H9 (cell line): ENCODE data around the gene DLG2. TPM values are rescaled to one million over a fixed set of nuclear protein-coding genes. Genes with fewer than 3 reads are reported as not detected.

Experiments used
- DNase-seq: peaks from one replicate; pipeline ENCODE4 v3.0.0-alpha.2; 2017
- H2AFZ ChIP-seq: one replicate; pipeline ENCODE4 v1.6.1; 2013; ENCODE audit warnings: mild to moderate bottlenecking, low read length, control low read depth, moderate library complexity
- H2AK5ac ChIP-seq: 2 replicates; pipeline ENCODE4 v1.6.1; 2013; ENCODE audit warnings: low read length, control low read depth, mixed read lengths; ENCODE audit not compliant: insufficient read length
- H2BK120ac ChIP-seq: one replicate; pipeline ENCODE4 v1.6.1; 2013; ENCODE audit warnings: low read depth, mild to moderate bottlenecking, low read length, control low read depth, inconsistent platforms; ENCODE audit not compliant: poor library complexity, severe bottlenecking
- H2BK12ac ChIP-seq: 2 replicates; pipeline ENCODE4 v1.6.1; 2013; ENCODE audit warnings: low read length, control low read depth, mixed read lengths, low read depth; ENCODE audit not compliant: insufficient read length
- H2BK15ac ChIP-seq: 2 replicates; pipeline ENCODE4 v1.6.1; 2013; ENCODE audit warnings: low read depth, low read length, control low read depth
- H2BK20ac ChIP-seq: one replicate; pipeline ENCODE4 v1.6.1; 2013; ENCODE audit warnings: low read depth, mild to moderate bottlenecking, low read length, control low read depth, inconsistent platforms; ENCODE audit not compliant: poor library complexity, severe bottlenecking
- H2BK5ac ChIP-seq: 2 replicates; pipeline ENCODE4 v1.6.1; 2013; ENCODE audit warnings: low read length, control low read depth, mixed read lengths; ENCODE audit not compliant: insufficient read length
- H3K14ac ChIP-seq: 2 replicates; pipeline ENCODE4 v1.6.1; 2013; ENCODE audit warnings: low read length, control low read depth; ENCODE audit not compliant: insufficient read depth
- H3K18ac ChIP-seq: 2 replicates; pipeline ENCODE4 v1.6.1; 2013; ENCODE audit warnings: low read depth, mild to moderate bottlenecking, mixed read lengths, low read length, control low read depth; ENCODE audit not compliant: insufficient read length
- H3K23ac ChIP-seq: 2 replicates; pipeline ENCODE4 v1.6.1; 2013; ENCODE audit warnings: low read length, control low read depth, mixed read lengths, low read depth; ENCODE audit not compliant: insufficient read length
- H3K23me2 ChIP-seq: 2 replicates; pipeline ENCODE4 v1.6.1; 2013; ENCODE audit warnings: low read depth, mild to moderate bottlenecking, mixed read lengths, low read length, control low read depth; ENCODE audit not compliant: insufficient read length, poor library complexity, severe bottlenecking
- H3K27ac ChIP-seq: 2 replicates; pipeline ENCODE4 v1.5.1; 2013; ENCODE audit warnings: low read length, control low read depth, mixed read lengths, low read depth; ENCODE audit not compliant: insufficient read length
- H3K27me3 ChIP-seq: 2 replicates; pipeline ENCODE4 v1.6.1; 2013; ENCODE audit warnings: low read length, control low read depth, inconsistent platforms; ENCODE audit not compliant: insufficient read depth
- H3K4ac ChIP-seq: 2 replicates; pipeline ENCODE4 v1.6.1; 2013; ENCODE audit warnings: low read depth, mild to moderate bottlenecking, control low read depth, inconsistent platforms, low read length, moderate library complexity
- H3K4me1 ChIP-seq: 2 replicates; pipeline ENCODE4 v1.6.1; 2013; ENCODE audit warnings: low read length, control low read depth, inconsistent platforms; ENCODE audit not compliant: insufficient read depth
- H3K4me2 ChIP-seq: 2 replicates; pipeline ENCODE4 v1.6.1; 2013; ENCODE audit warnings: low read length, control low read depth, mixed read lengths; ENCODE audit not compliant: insufficient read length, insufficient read depth
- H3K56ac ChIP-seq: 2 replicates; pipeline ENCODE4 v1.6.1; 2013; ENCODE audit warnings: low read depth, mild to moderate bottlenecking, mixed read lengths, low read length, control low read depth; ENCODE audit not compliant: insufficient read length
- H3K79me1 ChIP-seq: 2 replicates; pipeline ENCODE4 v1.6.1; 2013; ENCODE audit warnings: low read depth, mild to moderate bottlenecking, moderate library complexity, low read length, control low read depth, inconsistent platforms; ENCODE audit not compliant: insufficient read depth, poor library complexity, severe bottlenecking
- H3K79me2 ChIP-seq: 2 replicates; pipeline ENCODE4 v1.6.1; 2013; ENCODE audit warnings: low read length, control low read depth, inconsistent platforms; ENCODE audit not compliant: insufficient read depth
- H3K9ac ChIP-seq: 2 replicates; pipeline ENCODE4 v1.6.1; 2013; ENCODE audit warnings: low read length, control low read depth, mixed read lengths; ENCODE audit not compliant: insufficient read length; ENCODE audit errors: extremely low read depth
- H3K9me3 ChIP-seq: one replicate; pipeline ENCODE4 v1.6.1; 2013; ENCODE audit warnings: low read depth, low read length, inconsistent platforms; ENCODE audit not compliant: control insufficient read depth
- H3T11ph ChIP-seq: one replicate; pipeline ENCODE4 v1.6.1; 2013; ENCODE audit warnings: mild to moderate bottlenecking, low read length, control low read depth, inconsistent platforms
- H4K20me1 ChIP-seq: one replicate; pipeline ENCODE4 v1.6.1; 2013; ENCODE audit not compliant: control insufficient read depth, insufficient read length, insufficient read depth
- H4K5ac ChIP-seq: 2 replicates; pipeline ENCODE4 v1.6.1; 2013; ENCODE audit warnings: low read depth, mild to moderate bottlenecking, mixed read lengths, low read length, control low read depth; ENCODE audit not compliant: insufficient read length
- H4K8ac ChIP-seq: replicated peaks from 2 replicates; pipeline ENCODE4 v1.6.1; 2013; ENCODE audit warnings: low read length, control low read depth, mixed read lengths, low read depth; ENCODE audit not compliant: insufficient read length
- H4K91ac ChIP-seq: 2 replicates; pipeline ENCODE4 v1.6.1; 2013; ENCODE audit warnings: low read depth, mild to moderate bottlenecking, moderate library complexity, mixed read lengths, low read length, control low read depth; ENCODE audit not compliant: insufficient read length
- H3K27ac Mint-ChIP-seq, 3 experiments: 2 replicates in 2 of 3; 3 replicates in 1 of 3; pipeline ENCODE4 v1.8.0; 2020 to 2021; ENCODE audit warnings: mixed read lengths in 3 of 3, mild to moderate bottlenecking in 1 of 3, moderate library complexity in 1 of 3
- H3K27me3 Mint-ChIP-seq: 2 replicates; pipeline ENCODE4 v1.8.0; 2021; ENCODE audit warnings: low read depth, mild to moderate bottlenecking, moderate library complexity, mixed read lengths
- H3K36me3 Mint-ChIP-seq, 3 experiments: 2 replicates in 2 of 3; 3 replicates in 1 of 3; pipeline ENCODE4 v1.8.0; 2020 to 2021; ENCODE audit warnings: low read depth in 3 of 3, mixed read lengths in 3 of 3; ENCODE audit not compliant: insufficient read depth in 1 of 3
- H3K4me1 Mint-ChIP-seq, 2 experiments: 2 replicates each; pipeline ENCODE4 v1.8.0; 2020; ENCODE audit warnings: mixed read lengths in 2 of 2
- H3K4me3 Mint-ChIP-seq, 2 experiments: 2 replicates in 1 of 2; 3 replicates in 1 of 2; pipeline ENCODE4 v1.8.0; 2020 to 2021; ENCODE audit warnings: mild to moderate bottlenecking in 2 of 2, mixed read lengths in 2 of 2, moderate library complexity in 1 of 2
- H3K9me3 Mint-ChIP-seq, 2 experiments: 2 replicates in 1 of 2; 3 replicates in 1 of 2; pipeline ENCODE4 v1.8.0; 2020; ENCODE audit warnings: mild to moderate bottlenecking in 2 of 2, mixed read lengths in 2 of 2, moderate library complexity in 1 of 2
- CTCF ChIP-seq: fragments of 200-600 bp; sonication (generic); conservative IDR thresholded peaks from 3 replicates; pipeline ENCODE4 v1.8.0; 2021; ENCODE audit warnings: antibody characterized with exemption, mild to moderate bottlenecking
- WGBS: extraction: QIAGEN DNeasy Blood & Tissue Kit; methylation state at CpG from one replicate; pipeline ENCODE4 v1.1.7; 2013; ENCODE audit warnings: missing lambda C conversion rate, low lambda C conversion rate, mixed read lengths; ENCODE audit not compliant: insufficient read length; ENCODE audit errors: extremely low coverage; 5-methylcytosine and 5-hydroxymethylcytosine counted together
- total RNA-seq: library from RNA; stranded (reverse); gene quantifications from 2 replicates; pipeline ENCODE4 v1.2.1, GENCODE V29; 2021

The DLG2 gene
- total RNA-seq, 1 experiment from 2014 or later = 8.0 TPM

GRCh38 chr11:84899134-84899533 is 728.0 kb downstream of the DLG2 start:
- Histone ChIP-seq H3K14ac (no peak overlapping the region), H3K79me1 (no peaks in the 10 kb centered on the region), H3K56ac (no peak overlapping the region), H3K23me2 (no peaks in the 10 kb centered on the region), H3K4ac (no peak overlapping the region), H3K27me3 (no peaks in the 10 kb centered on the region), H3K23ac (no peak overlapping the region), H4K20me1 (no peaks in the 10 kb centered on the region), H2BK20ac (no peak overlapping the region), H2BK15ac (no peak overlapping the region), H3K18ac (no peak overlapping the region), H3K27ac (no peak overlapping the region), H2AFZ (no peak overlapping the region), H4K5ac (no peak overlapping the region), H3K9ac (no peak overlapping the region), H2AK5ac (no peak overlapping the region), H3K79me2 (no peaks in the 10 kb centered on the region), H3K9me3 (no peaks in the 10 kb centered on the region), H3K4me2 (no peak overlapping the region), H4K91ac (no peak overlapping the region), H2BK5ac (no peak overlapping the region), H4K8ac (no peak overlapping the region), H2BK12ac (no peak overlapping the region), H3K4me1 (no peaks in the 10 kb centered on the region), H3T11ph (no peak overlapping the region), H2BK120ac (no peak overlapping the region)
- Mint-ChIP-seq H3K27ac (no peak overlapping the region), H3K4me3 (no peak overlapping the region), H3K36me3 (no peaks in the 10 kb centered on the region), H3K27me3 (no peaks in the 10 kb centered on the region), H3K4me1 (peaks cover 4 to 9% of the 10 kb centered on the region in 2 experiments; a peak in 3 of 4 replicates), H3K9me3 (no peaks in the 10 kb centered on the region)
- TF ChIP-seq CTCF = no peak
- WGBS = no CpG with 5 or more reads among the region's 2 CpGs
- DNase-seq = no peak
